K562 (cell line): ENCODE results near the gene MEF2C. TPM values are rescaled to one million over a fixed set of nuclear protein-coding genes. Genes with fewer than 3 reads are reported as not detected.

Experiments used
- EZH2 ChIP-seq: IDR thresholded peaks from 2 replicates; pipeline ENCODE4 v1.6.1; 2012; ENCODE audit warnings: low read depth, mild to moderate bottlenecking, inconsistent platforms, low read length, borderline replicate concordance
- FOSL1 ChIP-seq: fragments of 200-800 bp; sonication (Bioruptor generic); conservative IDR thresholded peaks from 2 replicates; pipeline ENCODE4 v1.6.1; 2016; ENCODE audit warnings: missing genetic modification characterization, missing compliant biosample characterization
- FOXJ2 ChIP-seq: fragments of 200-800 bp; sonication (Bioruptor generic); IDR thresholded peaks from 2 replicates; pipeline ENCODE4 v1.6.1; 2016; ENCODE audit warnings: missing genetic modification characterization, missing compliant biosample characterization
- KDM5B ChIP-seq: fragments of 200-600 bp; sonication (generic); IDR thresholded peaks from 2 replicates; pipeline ENCODE4 v1.6.1; 2012; ENCODE audit warnings: low read depth, mild to moderate bottlenecking, moderate library complexity, low read length, control low read depth, inconsistent platforms; ENCODE audit not compliant: insufficient replicate concordance
- MEIS2 ChIP-seq: fragments of 450-650 bp; IDR thresholded peaks from 2 replicates; pipeline ENCODE4 v1.6.1; 2014; ENCODE audit warnings: mild to moderate bottlenecking; ENCODE audit not compliant: partially characterized antibody
- MTF1 ChIP-seq: fragments of 250-450 bp; sonication (Bioruptor Pico); IDR thresholded peaks from 2 replicates; pipeline ENCODE4 v1.9.0; 2021; ENCODE audit warnings: moderate library complexity, mild to moderate bottlenecking, inconsistent platforms, borderline replicate concordance
- PCBP2 ChIP-seq: fragments of 200-400 bp; formaldehyde crosslinking; IDR thresholded peaks from 2 replicates; pipeline ENCODE4 v1.6.1; 2018; ENCODE audit warnings: low read length, low read depth, mild to moderate bottlenecking, moderate library complexity; ENCODE audit not compliant: poor library complexity, severe bottlenecking
- PTTG1 ChIP-seq: fragments of 450-650 bp; IDR thresholded peaks from 2 replicates; pipeline ENCODE4 v1.6.1; 2016; ENCODE audit warnings: low read depth, mild to moderate bottlenecking, missing genetic modification characterization, missing compliant biosample characterization
- RB1 ChIP-seq: fragments of 450-650 bp; IDR thresholded peaks from 2 replicates; pipeline ENCODE4 v1.6.1; 2017; ENCODE audit warnings: low read depth, mild to moderate bottlenecking
- SAFB ChIP-seq: fragments of 200-400 bp; formaldehyde crosslinking; IDR thresholded peaks from 2 replicates; pipeline ENCODE4 v1.6.1; 2017; ENCODE audit warnings: low read depth, low read length, borderline replicate concordance
- THRAP3 ChIP-seq: fragments of 450-650 bp; IDR thresholded peaks from 2 replicates; pipeline ENCODE4 v1.6.1; 2016; ENCODE audit warnings: mild to moderate bottlenecking, inconsistent platforms, borderline replicate concordance
- ZNF253 ChIP-seq: fragments of 250-450 bp; sonication (Bioruptor Pico); conservative IDR thresholded peaks from 2 replicates; pipeline ENCODE4 v1.6.1; 2021; ENCODE audit warnings: mild to moderate bottlenecking
- ZNF79 ChIP-seq: fragments of 250-450 bp; sonication (Bioruptor Pico); IDR thresholded peaks from 2 replicates; pipeline ENCODE4 v1.4.0; 2020; ENCODE audit warnings: low read depth, mild to moderate bottlenecking, moderate library complexity
- polyA plus RNA-seq, 8 experiments: library from polyadenylated mRNA; depleted of rRNA in 4 of 8; stranded (reverse) in 5 of 8; unstranded in 3 of 8; fragments of >200 nt; fragmentation: Nextera tagmentation in 2 of 8; fragmentation: Illumina TruSeq in 1 of 8; extraction: Ambion mirVana in 2 of 8; extraction: Trizol in 1 of 8; gene quantifications; 2 replicates each; pipeline versions ENCODE4 v1.2.1 to v1.2.3, GENCODE V29; 2011 to 2014; ENCODE audit warnings: inconsistent platforms in 1 of 8, missing spikeins in 1 of 8
- total RNA-seq, 7 experiments: library from RNA; depleted of rRNA in 6 of 7; stranded (reverse); fragments of >200 nt in 6 of 7; fragmentation: Illumina TruSeq in 2 of 7; extraction: Trizol in 2 of 7; gene quantifications; 2 replicates each; pipeline versions ENCODE4 v1.2.1 to v1.2.3, GENCODE V29; 2011 to 2021; ENCODE audit warnings: low replicate concordance in 1 of 7
- TF ChIP-seq, protein P1 (sequence below): fragments of 450-650 bp; IDR thresholded peaks from 2 replicates; pipeline ENCODE4 v1.7.0; 2016; ENCODE audit warnings: borderline replicate concordance
- TF ChIP-seq, protein P2 (sequence below): fragments of 450-650 bp; formaldehyde crosslinking; IDR thresholded peaks from 2 replicates; pipeline ENCODE4 v1.4.0; 2022; ENCODE audit warnings: missing genetic modification characterization
- TF ChIP-seq, protein P3 (sequence below): fragments of 250-450 bp; sonication (Bioruptor Pico); IDR thresholded peaks from 2 replicates; pipeline ENCODE4 v1.4.0; 2020

The MEF2C gene
- total and polyA plus RNA-seq, 9 of the 15 experiments (the other 6 are each of a cell fraction or from before 2014, with no cell fraction given): 25.1 to 67.8 (median 58.3) TPM

DNA sequence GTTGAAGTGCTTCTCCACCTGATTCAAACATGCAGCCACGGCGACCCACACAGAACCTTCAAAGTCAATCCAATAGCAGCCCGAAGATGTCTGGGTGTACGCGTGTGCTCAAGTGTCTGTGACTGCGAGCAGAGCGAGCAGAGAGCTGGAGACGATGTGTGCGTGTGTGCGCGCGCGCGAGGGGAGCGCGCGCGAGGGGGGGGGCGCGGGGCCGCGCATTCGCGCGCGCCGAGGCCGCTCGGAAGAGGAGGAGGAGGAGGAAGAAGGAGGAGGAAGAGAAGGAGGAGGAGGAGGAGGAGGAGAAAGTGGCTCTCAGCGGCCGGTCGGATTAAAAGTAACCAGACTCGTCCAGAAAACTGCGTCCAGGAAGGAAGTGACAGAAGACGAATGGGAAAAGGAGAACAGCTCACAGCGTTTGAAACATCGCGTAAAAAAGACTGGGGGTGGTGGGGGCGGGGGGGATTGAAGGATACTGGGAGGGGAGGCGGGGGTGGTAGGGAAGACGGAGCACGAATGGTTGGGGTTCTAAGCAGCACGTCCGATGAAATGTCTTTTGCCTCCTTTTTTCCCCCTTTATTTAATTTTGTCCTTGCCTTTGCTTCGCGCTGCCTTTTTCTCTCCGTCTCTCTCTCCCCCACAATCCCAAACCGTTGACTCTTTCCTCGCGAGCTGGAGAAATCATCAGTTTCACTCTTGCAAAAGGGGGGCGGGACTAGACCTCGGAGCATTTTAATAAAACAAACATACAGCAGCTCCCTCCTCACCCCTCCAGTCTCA is at the start of gene MEF2C (continued):
- peak; percentile 78; the same call in 1 of the 2 replicates for TF ChIP-seq FOXJ2
- no peak for TF ChIP-seq PCBP2
- TF ChIP-seq THRAP3: no peak
- no peak for TF ChIP-seq ZNF253
- TF ChIP-seq KDM5B: peak; percentile 77
- 0 out of 2 replicates have a peak, but pooled peaks have one; percentile 18 for TF ChIP-seq MTF1
- TF ChIP-seq, protein P1, sequence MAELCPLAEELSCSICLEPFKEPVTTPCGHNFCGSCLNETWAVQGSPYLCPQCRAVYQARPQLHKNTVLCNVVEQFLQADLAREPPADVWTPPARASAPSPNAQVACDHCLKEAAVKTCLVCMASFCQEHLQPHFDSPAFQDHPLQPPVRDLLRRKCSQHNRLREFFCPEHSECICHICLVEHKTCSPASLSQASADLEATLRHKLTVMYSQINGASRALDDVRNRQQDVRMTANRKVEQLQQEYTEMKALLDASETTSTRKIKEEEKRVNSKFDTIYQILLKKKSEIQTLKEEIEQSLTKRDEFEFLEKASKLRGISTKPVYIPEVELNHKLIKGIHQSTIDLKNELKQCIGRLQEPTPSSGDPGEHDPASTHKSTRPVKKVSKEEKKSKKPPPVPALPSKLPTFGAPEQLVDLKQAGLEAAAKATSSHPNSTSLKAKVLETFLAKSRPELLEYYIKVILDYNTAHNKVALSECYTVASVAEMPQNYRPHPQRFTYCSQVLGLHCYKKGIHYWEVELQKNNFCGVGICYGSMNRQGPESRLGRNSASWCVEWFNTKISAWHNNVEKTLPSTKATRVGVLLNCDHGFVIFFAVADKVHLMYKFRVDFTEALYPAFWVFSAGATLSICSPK: no peak
- TF ChIP-seq ZNF79 (CRISPR knock-in tag): no peak
- TF ChIP-seq MEIS2: peak; percentile 33
- TF ChIP-seq PTTG1 (tag): no peak
- TF ChIP-seq EZH2: no peak
- TF ChIP-seq SAFB: 0 out of 2 replicates have a peak, but pooled peaks have one; percentile 28
- TF ChIP-seq, protein P2, sequence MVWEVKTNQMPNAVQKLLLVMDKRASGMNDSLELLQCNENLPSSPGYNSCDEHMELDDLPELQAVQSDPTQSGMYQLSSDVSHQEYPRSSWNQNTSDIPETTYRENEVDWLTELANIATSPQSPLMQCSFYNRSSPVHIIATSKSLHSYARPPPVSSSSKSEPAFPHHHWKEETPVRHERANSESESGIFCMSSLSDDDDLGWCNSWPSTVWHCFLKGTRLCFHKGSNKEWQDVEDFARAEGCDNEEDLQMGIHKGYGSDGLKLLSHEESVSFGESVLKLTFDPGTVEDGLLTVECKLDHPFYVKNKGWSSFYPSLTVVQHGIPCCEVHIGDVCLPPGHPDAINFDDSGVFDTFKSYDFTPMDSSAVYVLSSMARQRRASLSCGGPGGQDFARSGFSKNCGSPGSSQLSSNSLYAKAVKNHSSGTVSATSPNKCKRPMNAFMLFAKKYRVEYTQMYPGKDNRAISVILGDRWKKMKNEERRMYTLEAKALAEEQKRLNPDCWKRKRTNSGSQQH (CRISPR knock-in tag): no peak
- no peak for TF ChIP-seq FOSL1 (tag)
- TF ChIP-seq RB1: peak; percentile 12; the same call in 1 of the 2 replicates
- TF ChIP-seq, protein P3, sequence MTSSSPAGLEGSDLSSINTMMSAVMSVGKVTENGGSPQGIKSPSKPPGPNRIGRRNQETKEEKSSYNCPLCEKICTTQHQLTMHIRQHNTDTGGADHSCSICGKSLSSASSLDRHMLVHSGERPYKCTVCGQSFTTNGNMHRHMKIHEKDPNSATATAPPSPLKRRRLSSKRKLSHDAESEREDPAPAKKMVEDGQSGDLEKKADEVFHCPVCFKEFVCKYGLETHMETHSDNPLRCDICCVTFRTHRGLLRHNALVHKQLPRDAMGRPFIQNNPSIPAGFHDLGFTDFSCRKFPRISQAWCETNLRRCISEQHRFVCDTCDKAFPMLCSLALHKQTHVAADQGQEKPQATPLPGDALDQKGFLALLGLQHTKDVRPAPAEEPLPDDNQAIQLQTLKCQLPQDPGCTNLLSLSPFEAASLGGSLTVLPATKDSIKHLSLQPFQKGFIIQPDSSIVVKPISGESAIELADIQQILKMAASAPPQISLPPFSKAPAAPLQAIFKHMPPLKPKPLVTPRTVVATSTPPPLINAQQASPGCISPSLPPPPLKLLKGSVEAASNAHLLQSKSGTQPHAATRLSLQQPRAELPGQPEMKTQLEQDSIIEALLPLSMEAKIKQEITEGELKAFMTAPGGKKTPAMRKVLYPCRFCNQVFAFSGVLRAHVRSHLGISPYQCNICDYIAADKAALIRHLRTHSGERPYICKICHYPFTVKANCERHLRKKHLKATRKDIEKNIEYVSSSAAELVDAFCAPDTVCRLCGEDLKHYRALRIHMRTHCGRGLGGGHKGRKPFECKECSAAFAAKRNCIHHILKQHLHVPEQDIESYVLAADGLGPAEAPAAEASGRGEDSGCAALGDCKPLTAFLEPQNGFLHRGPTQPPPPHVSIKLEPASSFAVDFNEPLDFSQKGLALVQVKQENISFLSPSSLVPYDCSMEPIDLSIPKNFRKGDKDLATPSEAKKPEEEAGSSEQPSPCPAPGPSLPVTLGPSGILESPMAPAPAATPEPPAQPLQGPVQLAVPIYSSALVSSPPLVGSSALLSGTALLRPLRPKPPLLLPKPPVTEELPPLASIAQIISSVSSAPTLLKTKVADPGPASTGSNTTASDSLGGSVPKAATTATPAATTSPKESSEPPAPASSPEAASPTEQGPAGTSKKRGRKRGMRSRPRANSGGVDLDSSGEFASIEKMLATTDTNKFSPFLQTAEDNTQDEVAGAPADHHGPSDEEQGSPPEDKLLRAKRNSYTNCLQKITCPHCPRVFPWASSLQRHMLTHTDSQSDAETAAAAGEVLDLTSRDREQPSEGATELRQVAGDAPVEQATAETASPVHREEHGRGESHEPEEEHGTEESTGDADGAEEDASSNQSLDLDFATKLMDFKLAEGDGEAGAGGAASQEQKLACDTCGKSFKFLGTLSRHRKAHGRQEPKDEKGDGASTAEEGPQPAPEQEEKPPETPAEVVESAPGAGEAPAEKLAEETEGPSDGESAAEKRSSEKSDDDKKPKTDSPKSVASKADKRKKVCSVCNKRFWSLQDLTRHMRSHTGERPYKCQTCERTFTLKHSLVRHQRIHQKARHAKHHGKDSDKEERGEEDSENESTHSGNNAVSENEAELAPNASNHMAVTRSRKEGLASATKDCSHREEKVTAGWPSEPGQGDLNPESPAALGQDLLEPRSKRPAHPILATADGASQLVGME (CRISPR knock-in tag): no peak
